GM20000 (cell line): ENCODE data around the gene COL18A1.
"Not testable (repeated sequence)": the region's sequence is repeated elsewhere in the genome, so short reads cannot be mapped to it uniquely, and the experiment has no call there.

Experiments used
- DNase-seq: peaks from one replicate; pipeline ENCODE4 v3.0.0; 2012; ENCODE audit warnings: low spot score
- CTCF ChIP-seq: IDR thresholded peaks from 2 replicates; pipeline ENCODE4 v1.5.1; 2012; ENCODE audit warnings: mild to moderate bottlenecking, control low read depth; ENCODE audit errors: extremely low read depth, missing control alignments

The COL18A1 gene

GRCh38 chr21:45364468-45365185 is 40.3 kb upstream of the COL18A1 start:
- DNase-seq: no peak
- TF ChIP-seq CTCF: no peak

GRCh38 chr21:45365186-45365607 is 39.8 kb upstream of the COL18A1 start:
- no peak for TF ChIP-seq CTCF
- no peak for DNase-seq

- DNase-seq: no peak
- TF ChIP-seq CTCF: no peak
Observed at GRCh38 chr21:45365608-45366241, 39.2 kb upstream of the COL18A1 start.

- TF ChIP-seq CTCF: no peak
- DNase-seq: no peak
Observed at GRCh38 chr21:45366476-45366875, 38.5 kb upstream of the COL18A1 start.

- no peak for TF ChIP-seq CTCF
- DNase-seq: no peak
Observed at GRCh38 chr21:45366931-45367401, 38.0 kb upstream of the COL18A1 start.

- DNase-seq: no peak
- no peak for TF ChIP-seq CTCF
Observed at GRCh38 chr21:45367402-45368351, 37.3 kb upstream of the COL18A1 start.

- not testable (repeated sequence) for DNase-seq
Observed at GRCh38 chr21:45369018-45369417, 35.9 kb upstream of the COL18A1 start.
